ENCODE results near the gene CCL28.

DNA sequence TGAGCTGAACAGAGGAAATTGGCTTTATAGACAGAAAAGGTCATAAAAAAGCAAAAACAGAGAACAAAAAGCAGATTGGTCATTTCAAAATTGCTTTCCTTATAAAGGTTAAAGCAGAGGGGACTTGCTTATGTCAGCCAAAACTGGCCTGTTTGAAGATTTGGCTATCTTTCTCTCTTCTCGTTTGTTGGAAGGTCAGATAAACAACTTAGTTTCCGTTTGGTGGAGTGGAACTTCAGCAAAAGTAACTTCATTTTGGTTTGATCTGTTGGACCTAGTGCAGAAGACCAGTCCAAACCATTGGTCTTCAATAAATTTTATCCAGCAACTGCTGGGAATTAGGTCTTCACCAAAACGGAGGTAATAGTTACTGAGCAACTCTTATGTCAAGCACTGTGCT is 53.9 kb downstream of the CCL28 start:
- TF ChIP-seq SP1 (IDR thresholded peaks at IDR 0.05) (no peak), SUZ12 (IDR thresholded peaks at IDR 0.05) (no peak), BHLHE40 (IDR thresholded peaks at IDR 0.05; ENCODE audit: borderline replicate concordance) (no peak), TARDBP (IDR thresholded peaks at IDR 0.05) (no peak), LEF1 (IDR thresholded peaks at IDR 0.05; ENCODE audit: borderline replicate concordance) (no peak), ELF4 (IDR thresholded peaks at IDR 0.05) (no peak), CTBP1 (IDR thresholded peaks at IDR 0.05; ENCODE audit: borderline replicate concordance) (no peak), FOXK2 (IDR thresholded peaks at IDR 0.05) (no peak)
